Measurements from ENCODE around the gene TFF2. TPM values are rescaled to one million over a fixed set of nuclear protein-coding genes. Genes with fewer than 3 reads are reported as not detected.
A peak's percentile ranks its signal among the peaks of the same experiment; 100 is the strongest.

TFF2 gene
- total and polyA plus RNA-seq, 2 of the 4 experiments (the other 2 are of a cell fraction): not detected

DNA sequence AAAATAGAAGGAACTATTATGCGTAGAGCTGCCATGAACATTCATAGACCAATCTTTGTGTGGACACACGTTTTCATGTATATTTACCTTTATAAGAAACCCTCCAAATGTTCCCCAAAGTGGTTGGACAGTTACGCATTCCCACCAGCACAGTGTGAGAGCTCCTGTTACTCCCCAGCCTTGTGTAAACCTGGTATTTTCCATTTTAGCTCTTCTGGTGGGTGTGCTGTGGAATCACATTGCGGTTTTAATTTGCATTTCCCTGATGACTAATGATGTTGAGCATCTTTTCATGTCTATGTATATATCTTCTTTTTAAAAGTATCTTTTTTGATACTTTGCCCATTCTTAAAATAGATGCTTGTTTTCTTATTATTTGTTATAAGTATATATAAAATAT lies 49.7 kb upstream of the TFF2 start:
- DNase-seq (peak; percentile 11), ATAC-seq (ENCODE audit: low read depth) (no peak)
- H3K4ac ChIP-seq (ENCODE audit: low read depth, low read length): no peak overlapping the region
- no peak overlapping the region for H4K5ac ChIP-seq (ENCODE audit: low read depth, low read length)
- no peak overlapping the region for H3K4me3 ChIP-seq (ENCODE audit: insufficient read depth, low read depth, low read length)
- H3K23ac ChIP-seq (ENCODE audit: low read depth, low read length): no peak overlapping the region
- peaks cover 10% of the 10 kb centered on the region for H3K27me3 ChIP-seq (ENCODE audit: control insufficient read depth, insufficient read depth, low read length)
- ChIA-PET CTCF (no interaction called here), POLR2A (ENCODE audit: unreplicated experiment) (no interaction called here)
- no peak overlapping the region for H3K4me2 ChIP-seq (ENCODE audit: low read depth, low read length)
- H3K79me1 ChIP-seq (ENCODE audit: low read depth in 1 of 2, low read length in 2 of 2): no peaks in the 10 kb centered on the region
- no peak overlapping the region for H2AK5ac ChIP-seq (ENCODE audit: low read depth, low read length)
- no peaks in the 10 kb centered on the region for H3K4me1 ChIP-seq (ENCODE audit: control insufficient read depth, insufficient read depth, low read length)
- H2BK15ac ChIP-seq (ENCODE audit: low read depth, low read length): no peak overlapping the region
- no peaks in the 10 kb centered on the region for H3K9me1 ChIP-seq (ENCODE audit: insufficient read depth, low read length)
- BruUV-seq (replicated peaks): no TSS peak
- no peak overlapping the region for H2BK20ac ChIP-seq (ENCODE audit: low read depth, low read length)
- H2BK120ac ChIP-seq (ENCODE audit: low read depth, low read length): no peak overlapping the region
- H2BK5ac ChIP-seq (ENCODE audit: low read depth, low read length, poor library complexity, severe bottlenecking): no peak overlapping the region
- no peaks in the 10 kb centered on the region for H4K20me1 ChIP-seq (ENCODE audit: insufficient read depth, low read length)
- no peaks in the 10 kb centered on the region for H3K9me3 ChIP-seq (ENCODE audit: control insufficient read depth, insufficient read depth, low read length)
- H3K9ac ChIP-seq (ENCODE audit: low read depth, low read length): no peak overlapping the region
- H3K36me3 ChIP-seq (ENCODE audit: control insufficient read depth, insufficient read depth, low read length): no peaks in the 10 kb centered on the region
- H3K14ac ChIP-seq (replicated peaks; ENCODE audit: low read depth, low read length): no peak overlapping the region
- intact Hi-C loops (cut with micrococcal nuclease): no loop called here
- no CpG with 5 or more reads among the region's 4 CpGs for WGBS, 2 experiments (ENCODE audit: extremely low coverage in 2 of 2, insufficient read length in 1 of 2)
- dilution Hi-C loops (cut with HindIII; ENCODE audit: low sequenced_read_pairs, unreplicated experiment): no loop called here
- H4K8ac ChIP-seq (ENCODE audit: low read depth in 2 of 2, low read length in 2 of 2): no peak overlapping the region
- no peak overlapping the region for H4K91ac ChIP-seq (ENCODE audit: insufficient read depth, low read depth, low read length)
- no peak overlapping the region for H2AFZ ChIP-seq (replicated peaks; ENCODE audit: low read length, poor library complexity)
- H3K27ac ChIP-seq (ENCODE audit: insufficient read depth, low read length): no peak overlapping the region
- no peak overlapping the region for H3K56ac ChIP-seq (ENCODE audit: extremely low read depth, insufficient read depth, low read length)
- H2AK9ac ChIP-seq (replicated peaks; ENCODE audit: low read depth, low read length, poor library complexity): no peak overlapping the region
- H3K18ac ChIP-seq (ENCODE audit: low read depth, low read length): no peak overlapping the region
- in situ Hi-C loops (cut with MboI; ENCODE audit: low sequenced_read_pairs): no loop called here
- TF ChIP-seq RFX5 (IDR thresholded peaks at IDR 0.05; ENCODE audit: low read depth, low read length) (no peak), MAZ (IDR thresholded peaks at IDR 0.05; ENCODE audit: borderline replicate concordance, low read depth, low read length) (no peak), NFE2L2 (IDR thresholded peaks at IDR 0.05; ENCODE audit: low read depth, low read length) (no peak), RCOR1 (IDR thresholded peaks at IDR 0.05; ENCODE audit: insufficient replicate concordance, low read length) (no peak), MAFK (IDR thresholded peaks at IDR 0.05; ENCODE audit: low read depth, low read length) (no peak), SMC3 (IDR thresholded peaks at IDR 0.05; ENCODE audit: low read depth, low read length) (no peak), BHLHE40 (IDR thresholded peaks at IDR 0.05; ENCODE audit: low read depth, low read length) (no peak), POLR2A (IDR thresholded peaks at IDR 0.05; ENCODE audit: low read depth, low read length) (no peak)
- TF ChIP-seq, protein P1, sequence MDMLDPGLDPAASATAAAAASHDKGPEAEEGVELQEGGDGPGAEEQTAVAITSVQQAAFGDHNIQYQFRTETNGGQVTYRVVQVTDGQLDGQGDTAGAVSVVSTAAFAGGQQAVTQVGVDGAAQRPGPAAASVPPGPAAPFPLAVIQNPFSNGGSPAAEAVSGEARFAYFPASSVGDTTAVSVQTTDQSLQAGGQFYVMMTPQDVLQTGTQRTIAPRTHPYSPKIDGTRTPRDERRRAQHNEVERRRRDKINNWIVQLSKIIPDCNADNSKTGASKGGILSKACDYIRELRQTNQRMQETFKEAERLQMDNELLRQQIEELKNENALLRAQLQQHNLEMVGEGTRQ (IDR thresholded peaks at IDR 0.05; ENCODE audit: low read depth, low read length): no peak
- TF ChIP-seq, protein P2, sequence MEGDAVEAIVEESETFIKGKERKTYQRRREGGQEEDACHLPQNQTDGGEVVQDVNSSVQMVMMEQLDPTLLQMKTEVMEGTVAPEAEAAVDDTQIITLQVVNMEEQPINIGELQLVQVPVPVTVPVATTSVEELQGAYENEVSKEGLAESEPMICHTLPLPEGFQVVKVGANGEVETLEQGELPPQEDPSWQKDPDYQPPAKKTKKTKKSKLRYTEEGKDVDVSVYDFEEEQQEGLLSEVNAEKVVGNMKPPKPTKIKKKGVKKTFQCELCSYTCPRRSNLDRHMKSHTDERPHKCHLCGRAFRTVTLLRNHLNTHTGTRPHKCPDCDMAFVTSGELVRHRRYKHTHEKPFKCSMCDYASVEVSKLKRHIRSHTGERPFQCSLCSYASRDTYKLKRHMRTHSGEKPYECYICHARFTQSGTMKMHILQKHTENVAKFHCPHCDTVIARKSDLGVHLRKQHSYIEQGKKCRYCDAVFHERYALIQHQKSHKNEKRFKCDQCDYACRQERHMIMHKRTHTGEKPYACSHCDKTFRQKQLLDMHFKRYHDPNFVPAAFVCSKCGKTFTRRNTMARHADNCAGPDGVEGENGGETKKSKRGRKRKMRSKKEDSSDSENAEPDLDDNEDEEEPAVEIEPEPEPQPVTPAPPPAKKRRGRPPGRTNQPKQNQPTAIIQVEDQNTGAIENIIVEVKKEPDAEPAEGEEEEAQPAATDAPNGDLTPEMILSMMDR (conservative IDR thresholded peaks at IDR 0.05; ENCODE audit: low read depth, low read length): no peak
- TF ChIP-seq, protein P3, sequence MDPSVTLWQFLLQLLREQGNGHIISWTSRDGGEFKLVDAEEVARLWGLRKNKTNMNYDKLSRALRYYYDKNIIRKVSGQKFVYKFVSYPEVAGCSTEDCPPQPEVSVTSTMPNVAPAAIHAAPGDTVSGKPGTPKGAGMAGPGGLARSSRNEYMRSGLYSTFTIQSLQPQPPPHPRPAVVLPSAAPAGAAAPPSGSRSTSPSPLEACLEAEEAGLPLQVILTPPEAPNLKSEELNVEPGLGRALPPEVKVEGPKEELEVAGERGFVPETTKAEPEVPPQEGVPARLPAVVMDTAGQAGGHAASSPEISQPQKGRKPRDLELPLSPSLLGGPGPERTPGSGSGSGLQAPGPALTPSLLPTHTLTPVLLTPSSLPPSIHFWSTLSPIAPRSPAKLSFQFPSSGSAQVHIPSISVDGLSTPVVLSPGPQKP (IDR thresholded peaks at IDR 0.05; ENCODE audit: borderline replicate concordance, low read depth, low read length): no peak
